A549 treated with AZD2906 at 1 μM for 4 hours (cell line): Measurements from ENCODE around the gene PCDHA6. TPM values are rescaled to one million over a fixed set of nuclear protein-coding genes. Genes with fewer than 3 reads are reported as not detected.

ENCODE experiments used
- total RNA-seq: library from RNA; stranded (reverse); fragments of 200-300 nt; extraction: Qiagen RNA extraction; gene quantifications from 5 replicates; pipeline ENCODE4 v1.2.3, GENCODE V29; 2022

The PCDHA6 gene
- total RNA-seq, 1 experiment from 2014 or later, result 0.05 TPM

Other genes with a start within 250 kb of the PCDHA6 start
- gene CD14, start 194.8 kb upstream of the PCDHA6 start, total RNA-seq, result 3.2 to 4.2 TPM (median 4.0 TPM) in 5 replicates
- gene TMCO6, start 188.5 kb upstream of the PCDHA6 start, total RNA-seq, result 10.6 to 14.5 TPM (median 12.3 TPM) in 5 replicates
- 100 to 127 TPM (median 113 TPM) in 5 replicates for gene NDUFA2, start 180.3 kb upstream of the PCDHA6 start, total RNA-seq
- gene IK, start 180.1 kb upstream of the PCDHA6 start, total RNA-seq, result 84.1 to 119 TPM (median 90.9 TPM) in 5 replicates
- gene WDR55, start 163.1 kb upstream of the PCDHA6 start, total RNA-seq, result 27.3 to 29.3 TPM (median 27.7 TPM) in 5 replicates
- gene DND1, start 154.4 kb upstream of the PCDHA6 start, total RNA-seq, result 0.42 to 0.92 TPM (median 0.60 TPM) in 5 replicates
- gene HARS1, start 136.6 kb upstream of the PCDHA6 start, total RNA-seq, result 71.6 to 81.2 TPM (median 75.8 TPM) in 5 replicates
- 34.5 to 42.0 TPM (median 36.8 TPM) in 5 replicates for gene HARS2, start 136.5 kb upstream of the PCDHA6 start, total RNA-seq
- 77.3 to 107 TPM (median 81.6 TPM) in 5 replicates for gene ZMAT2, start 127.5 kb upstream of the PCDHA6 start, total RNA-seq
- 0.14 to 0.26 TPM (median 0.22 TPM) in 5 replicates for gene PCDHA1, start 41.8 kb upstream of the PCDHA6 start, total RNA-seq
- 0.02 to 0.09 TPM (median 0.06 TPM) in 5 replicates for gene PCDHA2, start 33.1 kb upstream of the PCDHA6 start, total RNA-seq
- gene PCDHA3, start 26.9 kb upstream of the PCDHA6 start, total RNA-seq, result 0.82 to 1.0 TPM (median 0.93 TPM) in 5 replicates
- 1.5 to 2.0 TPM (median 1.8 TPM) in 5 replicates for gene PCDHA4, start 20.9 kb upstream of the PCDHA6 start, total RNA-seq
- 0.60 to 0.89 TPM (median 0.70 TPM) in 5 replicates for gene PCDHA5, start 6.3 kb upstream of the PCDHA6 start, total RNA-seq
- gene PCDHA7, start 6.3 kb downstream of the PCDHA6 start, total RNA-seq, result 0.06 to 0.12 TPM (median 0.08 TPM) in 5 replicates
- gene PCDHA8, start 13.2 kb downstream of the PCDHA6 start, total RNA-seq, result 0.02 to 0.09 TPM (median 0.07 TPM) in 5 replicates
- gene PCDHA9, start 20.4 kb downstream of the PCDHA6 start, total RNA-seq, result 0.01 TPM in 2 of 5 replicates, not detected in the others
- 0.01 to 0.02 TPM (median 0.01 TPM) in 3 of 5 replicates, not detected in the others for gene PCDHA10, start 27.9 kb downstream of the PCDHA6 start, total RNA-seq
- 0.04 to 0.24 TPM (median 0.08 TPM) in 5 replicates for gene PCDHA11, start 41.0 kb downstream of the PCDHA6 start, total RNA-seq
- 3.0 to 3.2 TPM (median 3.1 TPM) in 5 replicates for gene PCDHA12, start 47.3 kb downstream of the PCDHA6 start, total RNA-seq
- gene PCDHA13, start 54.2 kb downstream of the PCDHA6 start, total RNA-seq, result 0.03 to 0.06 TPM (median 0.05 TPM) in 5 replicates
- gene PCDHAC1, start 98.3 kb downstream of the PCDHA6 start, total RNA-seq, result 1.7 to 2.2 TPM (median 1.9 TPM) in 5 replicates
- gene PCDHAC2, start 138.5 kb downstream of the PCDHA6 start, total RNA-seq, result 3.2 to 5.7 TPM (median 3.6 TPM) in 5 replicates
- not detected in 5 replicates for gene PCDHB1, start 223.4 kb downstream of the PCDHA6 start, total RNA-seq